AG04449 (cell line): ENCODE results near the gene AFF2.

ENCODE experiments used
- CTCF ChIA-PET: fragments of 350-600 bp; formaldehyde crosslinking; extraction: SDS; loops from one replicate; lab custom pipeline; 2021; ENCODE audit warnings: antibody characterized with exemption; lab: Yijun Ruan, JAX
- POLR2A ChIA-PET: fragments of 400-600, 350-600 bp; formaldehyde crosslinking; extraction: SDS; loops from one replicate; lab custom pipeline; 2020; ENCODE audit warnings: antibody characterized with exemption, inconsistent platforms; lab: Yijun Ruan, JAX
- DNase-seq: peaks from one replicate; pipeline ENCODE4 v3.0.0-alpha.2; 2010; ENCODE audit warnings: low read depth, low spot score
- H3K4me3 ChIP-seq: 2 replicates; pipeline ENCODE4 v1.5.1; 2011; ENCODE audit warnings: low read depth, mild to moderate bottlenecking, control low read depth, low read length
- CTCF ChIP-seq: IDR thresholded peaks from one replicate; pipeline ENCODE4 v1.5.1; 2011; ENCODE audit warnings: mild to moderate bottlenecking, moderate library complexity, low read length, control low read depth, inconsistent platforms; ENCODE audit not compliant: insufficient read depth; ENCODE audit errors: missing control alignments

Gene AFF2

GRCh38 chrX:148500423-148501385 is at the start of gene AFF2:
AFF2 (plus strand) TSS chrX:148500617; CDS start chrX:148501098, 481 bp downstream.
- POLR2A ChIA-PET = no interaction called here
- DNase-seq = no peak
- TF ChIP-seq CTCF = no peak
- CTCF ChIA-PET = interaction anchor here (1.1 kb wide), 1 partner anchor 13 kb away, joined by 3 read pairs; no protein-coding TSS in a partner anchor
- H3K4me3 ChIP-seq = peak within 1 kb of the TSS; percentile 50

GRCh38 chrX:148457279-148457678 is 43.1 kb upstream of the AFF2 start:
- no peak for TF ChIP-seq CTCF
- ChIA-PET POLR2A (no interaction called here), CTCF (no interaction called here)
- DNase-seq = no peak
- H3K4me3 ChIP-seq = no peak overlapping the region

GRCh38 chrX:148459343-148459742 is 41.1 kb upstream of the AFF2 start:
- no peak overlapping the region for H3K4me3 ChIP-seq
- ChIA-PET CTCF (no interaction called here), POLR2A (no interaction called here)
- no peak for DNase-seq
- TF ChIP-seq CTCF = no peak

- POLR2A ChIA-PET = no interaction called here
- no peak overlapping the region for H3K4me3 ChIP-seq
- CTCF ChIA-PET = no interaction called here
- TF ChIP-seq CTCF = no peak
- DNase-seq = no peak
Observed at GRCh38 chrX:148466292-148466691, 34.1 kb upstream of the AFF2 start.

- TF ChIP-seq CTCF = no peak
- POLR2A ChIA-PET = no interaction called here
- CTCF ChIA-PET = no interaction called here
- DNase-seq = no peak
- no peak overlapping the region for H3K4me3 ChIP-seq
Observed at GRCh38 chrX:148470324-148470723, 30.1 kb upstream of the AFF2 start.

GRCh38 chrX:148474030-148474429 is 26.4 kb upstream of the AFF2 start:
- TF ChIP-seq CTCF = no peak
- DNase-seq = no peak
- no peak overlapping the region for H3K4me3 ChIP-seq
- POLR2A ChIA-PET = no interaction called here
- CTCF ChIA-PET = no interaction called here
